Fibroblast of skin of left biceps (primary cell): ENCODE measurements around the gene CDH18.
"Not testable (repeated sequence)": the region's sequence is repeated elsewhere in the genome, so short reads cannot be mapped to it uniquely, and the experiment has no call there.

ENCODE experiments used
- DNase-seq, 2 experiments: peaks; one replicate each; pipeline ENCODE4 v3.0.0-alpha.2; 2013; ENCODE audit warnings: low read depth in 2 of 2

CDH18 gene

GRCh38 chr5:19862711-19863110 is 125.3 kb downstream of the CDH18 start:
- DNase-seq, result no peak

GRCh38 chr5:19859020-19859419 is 129.0 kb downstream of the CDH18 start:
- no peak for DNase-seq

- peak; percentile 13 to 24 for DNase-seq
Observed at GRCh38 chr5:19855931-19856330, 132.1 kb downstream of the CDH18 start.

- DNase-seq, result no peak
Observed at GRCh38 chr5:19855453-19855852, 132.5 kb downstream of the CDH18 start.

- no peak for DNase-seq
Observed at GRCh38 chr5:19855031-19855430, 133.0 kb downstream of the CDH18 start.

- peak; percentile 71 to 76 for DNase-seq
Observed at GRCh38 chr5:19853616-19854240, 134.3 kb downstream of the CDH18 start.

- peak; percentile 70 to 78 for DNase-seq
Observed at GRCh38 chr5:19837536-19838174, 150.3 kb downstream of the CDH18 start.

GRCh38 chr5:19835442-19835841 is 152.6 kb downstream of the CDH18 start:
- DNase-seq, result no peak

GRCh38 chr5:19812720-19813119 is 175.3 kb downstream of the CDH18 start:
- DNase-seq, result not testable (repeated sequence)

GRCh38 chr5:19806756-19807155 is 181.2 kb downstream of the CDH18 start:
- no peak for DNase-seq

GRCh38 chr5:19802686-19803085 is 185.3 kb downstream of the CDH18 start:
- no peak for DNase-seq

GRCh38 chr5:19795218-19795617 is 192.8 kb downstream of the CDH18 start:
- DNase-seq, result no peak

GRCh38 chr5:19790829-19791466 is 197.1 kb downstream of the CDH18 start:
- DNase-seq, result no peak

GRCh38 chr5:19782566-19782965 is 205.4 kb downstream of the CDH18 start:
- peak; percentile 40 to 48 for DNase-seq

GRCh38 chr5:19777363-19777762 is 210.6 kb downstream of the CDH18 start:
- DNase-seq, result no peak

- DNase-seq, result not testable (repeated sequence)
Observed at GRCh38 chr5:19776886-19777285, 211.1 kb downstream of the CDH18 start.

- DNase-seq, result no peak
Observed at GRCh38 chr5:19771174-19771835, 216.7 kb downstream of the CDH18 start.

GRCh38 chr5:19770396-19770795 is 217.6 kb downstream of the CDH18 start:
- no peak for DNase-seq

GRCh38 chr5:19767987-19768386 is 220.0 kb downstream of the CDH18 start:
- DNase-seq, result no peak

- DNase-seq, result no peak
Observed at GRCh38 chr5:19753579-19753978, 234.4 kb downstream of the CDH18 start.

GRCh38 chr5:19751326-19751725 is 236.7 kb downstream of the CDH18 start:
- DNase-seq, result peak in 1 of 2 experiments; percentile 9

GRCh38 chr5:19745247-19745646 is 242.8 kb downstream of the CDH18 start:
- DNase-seq, result no peak

GRCh38 chr5:19739671-19740070 is 248.3 kb downstream of the CDH18 start:
- no peak for DNase-seq
